ENCODE measurements around the gene C1QB.

DNA sequence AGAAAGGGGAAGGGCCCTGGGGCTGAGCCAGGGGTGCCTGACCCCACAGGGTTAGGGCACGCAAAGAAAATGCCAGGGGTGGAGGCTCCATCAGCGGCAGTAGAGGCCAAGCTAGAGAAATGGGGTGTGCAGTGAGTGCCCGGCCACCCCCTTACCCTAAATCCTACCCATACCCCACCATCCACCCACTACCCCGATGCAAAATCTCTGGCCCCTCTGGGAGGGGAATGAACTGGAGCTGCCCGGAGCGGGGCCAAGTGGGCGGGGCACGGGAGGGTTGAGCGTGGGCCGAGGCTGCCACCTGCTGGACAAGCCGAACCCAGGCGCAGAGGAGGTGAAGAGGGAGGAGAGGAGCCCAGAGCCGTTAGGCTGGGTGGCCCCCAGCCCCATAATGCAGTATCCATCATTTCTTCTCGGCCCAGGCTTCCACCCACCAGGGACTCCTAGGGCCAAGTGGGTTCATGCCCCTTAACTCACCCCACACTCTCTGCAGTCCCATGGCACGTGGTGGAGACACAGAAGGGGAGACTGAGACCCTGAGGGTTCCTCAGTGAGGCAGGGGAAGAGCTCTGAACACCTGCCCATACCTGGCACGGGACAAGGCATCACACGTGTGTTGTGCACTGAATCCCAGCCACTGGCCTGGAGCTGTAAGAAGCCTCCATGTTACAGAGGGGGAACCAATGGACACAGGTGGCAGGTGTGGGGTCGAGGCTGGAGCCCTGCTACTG is 11.0 kb upstream of the C1QB start:
- TF ChIP-seq CHD2 (IDR thresholded peaks at IDR 0.05; ENCODE audit: low read depth, low read length) (no peak), THRAP3 (IDR thresholded peaks at IDR 0.05; ENCODE audit: borderline replicate concordance) (no peak), NKRF (IDR thresholded peaks at IDR 0.05; ENCODE audit: borderline replicate concordance) (no peak), GATA2 (CRISPR knock-in tag; IDR thresholded peaks at IDR 0.05) (no peak), ZNF143 (CRISPR knock-in tag; IDR thresholded peaks at IDR 0.05) (no peak), TARDBP (IDR thresholded peaks at IDR 0.05) (no peak), RAD21 (CRISPR knock-in tag; conservative IDR thresholded peaks at IDR 0.05 in 1 of 2, IDR thresholded peaks at IDR 0.05 in 1 of 2) (peak; percentile 94 to 98), FOXP1 (CRISPR knock-in tag; IDR thresholded peaks at IDR 0.05) (no peak)
- TF ChIP-seq, protein P1, sequence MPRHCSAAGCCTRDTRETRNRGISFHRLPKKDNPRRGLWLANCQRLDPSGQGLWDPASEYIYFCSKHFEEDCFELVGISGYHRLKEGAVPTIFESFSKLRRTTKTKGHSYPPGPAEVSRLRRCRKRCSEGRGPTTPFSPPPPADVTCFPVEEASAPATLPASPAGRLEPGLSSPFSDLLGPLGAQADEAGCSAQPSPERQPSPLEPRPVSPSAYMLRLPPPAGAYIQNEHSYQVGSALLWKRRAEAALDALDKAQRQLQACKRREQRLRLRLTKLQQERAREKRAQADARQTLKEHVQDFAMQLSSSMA (CRISPR knock-in tag; IDR thresholded peaks at IDR 0.05) = no peak
- TF ChIP-seq, protein P2, sequence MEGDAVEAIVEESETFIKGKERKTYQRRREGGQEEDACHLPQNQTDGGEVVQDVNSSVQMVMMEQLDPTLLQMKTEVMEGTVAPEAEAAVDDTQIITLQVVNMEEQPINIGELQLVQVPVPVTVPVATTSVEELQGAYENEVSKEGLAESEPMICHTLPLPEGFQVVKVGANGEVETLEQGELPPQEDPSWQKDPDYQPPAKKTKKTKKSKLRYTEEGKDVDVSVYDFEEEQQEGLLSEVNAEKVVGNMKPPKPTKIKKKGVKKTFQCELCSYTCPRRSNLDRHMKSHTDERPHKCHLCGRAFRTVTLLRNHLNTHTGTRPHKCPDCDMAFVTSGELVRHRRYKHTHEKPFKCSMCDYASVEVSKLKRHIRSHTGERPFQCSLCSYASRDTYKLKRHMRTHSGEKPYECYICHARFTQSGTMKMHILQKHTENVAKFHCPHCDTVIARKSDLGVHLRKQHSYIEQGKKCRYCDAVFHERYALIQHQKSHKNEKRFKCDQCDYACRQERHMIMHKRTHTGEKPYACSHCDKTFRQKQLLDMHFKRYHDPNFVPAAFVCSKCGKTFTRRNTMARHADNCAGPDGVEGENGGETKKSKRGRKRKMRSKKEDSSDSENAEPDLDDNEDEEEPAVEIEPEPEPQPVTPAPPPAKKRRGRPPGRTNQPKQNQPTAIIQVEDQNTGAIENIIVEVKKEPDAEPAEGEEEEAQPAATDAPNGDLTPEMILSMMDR (IDR thresholded peaks at IDR 0.05 in 2 of 3, conservative IDR thresholded peaks at IDR 0.05 in 1 of 3; ENCODE audit: insufficient read depth in 2 of 3, low read depth in 1 of 3, low read length in 3 of 3) = peak; percentile 89 to 94 (median 94)

Data from K562 (cell line).